ENCODE data around the gene MACROH2A2.
"Not testable (repeated sequence)": the region's sequence is repeated elsewhere in the genome, so short reads cannot be mapped to it uniquely, and the experiment has no call there.

DNA sequence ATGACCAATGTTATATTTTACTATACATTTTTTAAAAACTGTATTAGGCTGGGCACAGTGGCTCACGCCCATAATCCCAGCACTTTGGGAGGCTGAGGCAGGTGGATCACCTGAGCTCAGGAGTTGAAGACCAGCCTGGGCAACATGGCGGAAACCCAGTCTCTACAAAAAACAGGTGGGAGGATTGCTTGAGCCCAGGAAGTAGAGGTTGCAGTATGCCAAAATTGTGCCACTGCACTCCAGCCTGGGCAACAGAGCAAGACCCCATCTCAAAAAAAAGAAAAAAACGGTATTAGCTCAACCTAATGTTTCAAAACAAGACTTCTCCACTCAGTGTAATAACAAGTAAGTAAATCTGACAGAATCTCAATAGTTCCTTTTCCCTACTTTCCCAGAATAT lies 106.7 kb downstream of the MACROH2A2 start:
- TF ChIP-seq, protein P1, sequence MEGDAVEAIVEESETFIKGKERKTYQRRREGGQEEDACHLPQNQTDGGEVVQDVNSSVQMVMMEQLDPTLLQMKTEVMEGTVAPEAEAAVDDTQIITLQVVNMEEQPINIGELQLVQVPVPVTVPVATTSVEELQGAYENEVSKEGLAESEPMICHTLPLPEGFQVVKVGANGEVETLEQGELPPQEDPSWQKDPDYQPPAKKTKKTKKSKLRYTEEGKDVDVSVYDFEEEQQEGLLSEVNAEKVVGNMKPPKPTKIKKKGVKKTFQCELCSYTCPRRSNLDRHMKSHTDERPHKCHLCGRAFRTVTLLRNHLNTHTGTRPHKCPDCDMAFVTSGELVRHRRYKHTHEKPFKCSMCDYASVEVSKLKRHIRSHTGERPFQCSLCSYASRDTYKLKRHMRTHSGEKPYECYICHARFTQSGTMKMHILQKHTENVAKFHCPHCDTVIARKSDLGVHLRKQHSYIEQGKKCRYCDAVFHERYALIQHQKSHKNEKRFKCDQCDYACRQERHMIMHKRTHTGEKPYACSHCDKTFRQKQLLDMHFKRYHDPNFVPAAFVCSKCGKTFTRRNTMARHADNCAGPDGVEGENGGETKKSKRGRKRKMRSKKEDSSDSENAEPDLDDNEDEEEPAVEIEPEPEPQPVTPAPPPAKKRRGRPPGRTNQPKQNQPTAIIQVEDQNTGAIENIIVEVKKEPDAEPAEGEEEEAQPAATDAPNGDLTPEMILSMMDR (IDR thresholded peaks at IDR 0.05), result not testable (repeated sequence)
- not testable (repeated sequence) for TF ChIP-seq POLR2AphosphoS5 (IDR thresholded peaks at IDR 0.05; ENCODE audit: low read depth, low read length); SIN3A (IDR thresholded peaks at IDR 0.05; ENCODE audit: borderline replicate concordance, insufficient read depth, low read depth, low read length)
- TF ChIP-seq, protein P2, sequence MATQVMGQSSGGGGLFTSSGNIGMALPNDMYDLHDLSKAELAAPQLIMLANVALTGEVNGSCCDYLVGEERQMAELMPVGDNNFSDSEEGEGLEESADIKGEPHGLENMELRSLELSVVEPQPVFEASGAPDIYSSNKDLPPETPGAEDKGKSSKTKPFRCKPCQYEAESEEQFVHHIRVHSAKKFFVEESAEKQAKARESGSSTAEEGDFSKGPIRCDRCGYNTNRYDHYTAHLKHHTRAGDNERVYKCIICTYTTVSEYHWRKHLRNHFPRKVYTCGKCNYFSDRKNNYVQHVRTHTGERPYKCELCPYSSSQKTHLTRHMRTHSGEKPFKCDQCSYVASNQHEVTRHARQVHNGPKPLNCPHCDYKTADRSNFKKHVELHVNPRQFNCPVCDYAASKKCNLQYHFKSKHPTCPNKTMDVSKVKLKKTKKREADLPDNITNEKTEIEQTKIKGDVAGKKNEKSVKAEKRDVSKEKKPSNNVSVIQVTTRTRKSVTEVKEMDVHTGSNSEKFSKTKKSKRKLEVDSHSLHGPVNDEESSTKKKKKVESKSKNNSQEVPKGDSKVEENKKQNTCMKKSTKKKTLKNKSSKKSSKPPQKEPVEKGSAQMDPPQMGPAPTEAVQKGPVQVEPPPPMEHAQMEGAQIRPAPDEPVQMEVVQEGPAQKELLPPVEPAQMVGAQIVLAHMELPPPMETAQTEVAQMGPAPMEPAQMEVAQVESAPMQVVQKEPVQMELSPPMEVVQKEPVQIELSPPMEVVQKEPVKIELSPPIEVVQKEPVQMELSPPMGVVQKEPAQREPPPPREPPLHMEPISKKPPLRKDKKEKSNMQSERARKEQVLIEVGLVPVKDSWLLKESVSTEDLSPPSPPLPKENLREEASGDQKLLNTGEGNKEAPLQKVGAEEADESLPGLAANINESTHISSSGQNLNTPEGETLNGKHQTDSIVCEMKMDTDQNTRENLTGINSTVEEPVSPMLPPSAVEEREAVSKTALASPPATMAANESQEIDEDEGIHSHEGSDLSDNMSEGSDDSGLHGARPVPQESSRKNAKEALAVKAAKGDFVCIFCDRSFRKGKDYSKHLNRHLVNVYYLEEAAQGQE (IDR thresholded peaks at IDR 0.05; ENCODE audit: insufficient read depth in 1 of 2, low read depth in 2 of 2, low read length in 1 of 2), result not testable (repeated sequence)
